ENCODE measurements around the gene RRP1. TPM values are rescaled to one million over a fixed set of nuclear protein-coding genes. Genes with fewer than 3 reads are reported as not detected.

RRP1 gene
- total and polyA plus RNA-seq, 9 of the 15 experiments (the other 6 are each of a cell fraction or from before 2014, with no cell fraction given) = 0.89 to 105 (median 51.6) TPM

DNA sequence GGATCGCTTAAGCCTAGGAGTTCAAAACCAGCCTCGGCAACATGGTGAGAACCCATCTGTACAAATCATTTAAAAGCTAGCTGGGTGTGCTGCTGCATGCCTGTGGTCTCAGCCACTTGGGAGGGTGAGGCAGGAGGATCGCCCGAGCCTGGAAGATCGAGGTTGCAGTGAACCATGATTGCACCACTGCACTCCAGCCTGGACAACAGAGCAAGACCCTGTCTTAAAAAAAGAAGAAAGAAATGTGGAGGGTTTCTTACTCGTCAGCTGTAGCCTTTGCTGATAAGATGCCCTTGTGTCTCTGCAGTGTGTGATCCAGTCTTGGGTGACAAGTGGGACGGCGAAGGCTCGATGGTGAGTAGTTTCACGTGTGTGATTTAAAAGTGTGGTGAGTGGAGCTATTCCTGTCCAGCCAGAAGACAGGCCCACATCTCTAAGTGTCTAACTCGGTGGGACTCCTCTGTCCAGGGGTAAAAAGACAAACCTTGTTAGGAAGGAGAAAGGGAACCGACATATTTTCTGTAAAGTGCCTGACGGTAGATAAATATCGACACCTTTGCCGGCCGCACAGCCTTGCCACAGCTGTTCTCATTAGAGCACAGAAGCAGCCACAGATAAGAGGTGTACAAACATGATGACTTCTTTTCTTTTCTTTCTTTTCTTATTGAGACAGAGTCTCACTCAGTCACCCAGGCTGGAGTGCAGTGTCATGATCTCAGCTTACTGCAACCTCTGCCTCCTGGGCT, 43.4 kb upstream of the RRP1 start (continued):
- no peak for TF ChIP-seq CTBP1 (IDR thresholded peaks at IDR 0.05; ENCODE audit: borderline replicate concordance)
- TF ChIP-seq, protein P1, sequence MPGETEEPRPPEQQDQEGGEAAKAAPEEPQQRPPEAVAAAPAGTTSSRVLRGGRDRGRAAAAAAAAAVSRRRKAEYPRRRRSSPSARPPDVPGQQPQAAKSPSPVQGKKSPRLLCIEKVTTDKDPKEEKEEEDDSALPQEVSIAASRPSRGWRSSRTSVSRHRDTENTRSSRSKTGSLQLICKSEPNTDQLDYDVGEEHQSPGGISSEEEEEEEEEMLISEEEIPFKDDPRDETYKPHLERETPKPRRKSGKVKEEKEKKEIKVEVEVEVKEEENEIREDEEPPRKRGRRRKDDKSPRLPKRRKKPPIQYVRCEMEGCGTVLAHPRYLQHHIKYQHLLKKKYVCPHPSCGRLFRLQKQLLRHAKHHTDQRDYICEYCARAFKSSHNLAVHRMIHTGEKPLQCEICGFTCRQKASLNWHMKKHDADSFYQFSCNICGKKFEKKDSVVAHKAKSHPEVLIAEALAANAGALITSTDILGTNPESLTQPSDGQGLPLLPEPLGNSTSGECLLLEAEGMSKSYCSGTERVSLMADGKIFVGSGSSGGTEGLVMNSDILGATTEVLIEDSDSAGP (CRISPR knock-in tag; IDR thresholded peaks at IDR 0.05) = no peak
- TF ChIP-seq CCNT2 (IDR thresholded peaks at IDR 0.05; ENCODE audit: borderline replicate concordance, extremely low read depth, insufficient read length, low read depth, low read length) = no peak
- no peak for TF ChIP-seq PTTG1 (tag; IDR thresholded peaks at IDR 0.05; ENCODE audit: low read depth)
- TF ChIP-seq COPS2 (conservative IDR thresholded peaks at IDR 0.05) = no peak
- TF ChIP-seq, protein P2, sequence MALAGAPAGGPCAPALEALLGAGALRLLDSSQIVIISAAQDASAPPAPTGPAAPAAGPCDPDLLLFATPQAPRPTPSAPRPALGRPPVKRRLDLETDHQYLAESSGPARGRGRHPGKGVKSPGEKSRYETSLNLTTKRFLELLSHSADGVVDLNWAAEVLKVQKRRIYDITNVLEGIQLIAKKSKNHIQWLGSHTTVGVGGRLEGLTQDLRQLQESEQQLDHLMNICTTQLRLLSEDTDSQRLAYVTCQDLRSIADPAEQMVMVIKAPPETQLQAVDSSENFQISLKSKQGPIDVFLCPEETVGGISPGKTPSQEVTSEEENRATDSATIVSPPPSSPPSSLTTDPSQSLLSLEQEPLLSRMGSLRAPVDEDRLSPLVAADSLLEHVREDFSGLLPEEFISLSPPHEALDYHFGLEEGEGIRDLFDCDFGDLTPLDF (CRISPR knock-in tag; IDR thresholded peaks at IDR 0.05) = no peak
- TF ChIP-seq, protein P3, sequence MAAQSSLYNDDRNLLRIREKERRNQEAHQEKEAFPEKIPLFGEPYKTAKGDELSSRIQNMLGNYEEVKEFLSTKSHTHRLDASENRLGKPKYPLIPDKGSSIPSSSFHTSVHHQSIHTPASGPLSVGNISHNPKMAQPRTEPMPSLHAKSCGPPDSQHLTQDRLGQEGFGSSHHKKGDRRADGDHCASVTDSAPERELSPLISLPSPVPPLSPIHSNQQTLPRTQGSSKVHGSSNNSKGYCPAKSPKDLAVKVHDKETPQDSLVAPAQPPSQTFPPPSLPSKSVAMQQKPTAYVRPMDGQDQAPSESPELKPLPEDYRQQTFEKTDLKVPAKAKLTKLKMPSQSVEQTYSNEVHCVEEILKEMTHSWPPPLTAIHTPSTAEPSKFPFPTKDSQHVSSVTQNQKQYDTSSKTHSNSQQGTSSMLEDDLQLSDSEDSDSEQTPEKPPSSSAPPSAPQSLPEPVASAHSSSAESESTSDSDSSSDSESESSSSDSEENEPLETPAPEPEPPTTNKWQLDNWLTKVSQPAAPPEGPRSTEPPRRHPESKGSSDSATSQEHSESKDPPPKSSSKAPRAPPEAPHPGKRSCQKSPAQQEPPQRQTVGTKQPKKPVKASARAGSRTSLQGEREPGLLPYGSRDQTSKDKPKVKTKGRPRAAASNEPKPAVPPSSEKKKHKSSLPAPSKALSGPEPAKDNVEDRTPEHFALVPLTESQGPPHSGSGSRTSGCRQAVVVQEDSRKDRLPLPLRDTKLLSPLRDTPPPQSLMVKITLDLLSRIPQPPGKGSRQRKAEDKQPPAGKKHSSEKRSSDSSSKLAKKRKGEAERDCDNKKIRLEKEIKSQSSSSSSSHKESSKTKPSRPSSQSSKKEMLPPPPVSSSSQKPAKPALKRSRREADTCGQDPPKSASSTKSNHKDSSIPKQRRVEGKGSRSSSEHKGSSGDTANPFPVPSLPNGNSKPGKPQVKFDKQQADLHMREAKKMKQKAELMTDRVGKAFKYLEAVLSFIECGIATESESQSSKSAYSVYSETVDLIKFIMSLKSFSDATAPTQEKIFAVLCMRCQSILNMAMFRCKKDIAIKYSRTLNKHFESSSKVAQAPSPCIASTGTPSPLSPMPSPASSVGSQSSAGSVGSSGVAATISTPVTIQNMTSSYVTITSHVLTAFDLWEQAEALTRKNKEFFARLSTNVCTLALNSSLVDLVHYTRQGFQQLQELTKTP (IDR thresholded peaks at IDR 0.05; ENCODE audit: low read depth in 1 of 2, partially characterized antibody in 2 of 2) = no peak
- TF ChIP-seq POU5F1 (IDR thresholded peaks at IDR 0.05; ENCODE audit: borderline replicate concordance, low read depth, low read length, partially characterized antibody) = no peak
- TF ChIP-seq CBX3 (IDR thresholded peaks at IDR 0.05; ENCODE audit: borderline replicate concordance in 1 of 2, low read length in 2 of 2) = no peak
- TF ChIP-seq CBFB (CRISPR knock-in tag; IDR thresholded peaks at IDR 0.05) = no peak
- no peak for TF ChIP-seq TBP (optimal IDR thresholded peaks at IDR 0.05; ENCODE audit: low read depth, low read length)
- TF ChIP-seq, protein P4, sequence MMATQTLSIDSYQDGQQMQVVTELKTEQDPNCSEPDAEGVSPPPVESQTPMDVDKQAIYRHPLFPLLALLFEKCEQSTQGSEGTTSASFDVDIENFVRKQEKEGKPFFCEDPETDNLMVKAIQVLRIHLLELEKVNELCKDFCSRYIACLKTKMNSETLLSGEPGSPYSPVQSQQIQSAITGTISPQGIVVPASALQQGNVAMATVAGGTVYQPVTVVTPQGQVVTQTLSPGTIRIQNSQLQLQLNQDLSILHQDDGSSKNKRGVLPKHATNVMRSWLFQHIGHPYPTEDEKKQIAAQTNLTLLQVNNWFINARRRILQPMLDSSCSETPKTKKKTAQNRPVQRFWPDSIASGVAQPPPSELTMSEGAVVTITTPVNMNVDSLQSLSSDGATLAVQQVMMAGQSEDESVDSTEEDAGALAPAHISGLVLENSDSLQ (IDR thresholded peaks at IDR 0.05) = no peak
- TF ChIP-seq MECOM (CRISPR knock-in tag; IDR thresholded peaks at IDR 0.05) = no peak
- TF ChIP-seq KLF10 (CRISPR knock-in tag; IDR thresholded peaks at IDR 0.05) = no peak
- no peak for TF ChIP-seq ZNF23 (CRISPR knock-in tag; IDR thresholded peaks at IDR 0.05)
- TF ChIP-seq ZNF644 (tag; IDR thresholded peaks at IDR 0.05; ENCODE audit: low read depth) = no peak
- TF ChIP-seq, protein P5, sequence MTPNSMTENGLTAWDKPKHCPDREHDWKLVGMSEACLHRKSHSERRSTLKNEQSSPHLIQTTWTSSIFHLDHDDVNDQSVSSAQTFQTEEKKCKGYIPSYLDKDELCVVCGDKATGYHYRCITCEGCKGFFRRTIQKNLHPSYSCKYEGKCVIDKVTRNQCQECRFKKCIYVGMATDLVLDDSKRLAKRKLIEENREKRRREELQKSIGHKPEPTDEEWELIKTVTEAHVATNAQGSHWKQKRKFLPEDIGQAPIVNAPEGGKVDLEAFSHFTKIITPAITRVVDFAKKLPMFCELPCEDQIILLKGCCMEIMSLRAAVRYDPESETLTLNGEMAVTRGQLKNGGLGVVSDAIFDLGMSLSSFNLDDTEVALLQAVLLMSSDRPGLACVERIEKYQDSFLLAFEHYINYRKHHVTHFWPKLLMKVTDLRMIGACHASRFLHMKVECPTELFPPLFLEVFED (CRISPR knock-in tag; conservative IDR thresholded peaks at IDR 0.05) = no peak
- no peak for TF ChIP-seq HDAC2 (IDR thresholded peaks at IDR 0.05)

All from K562 (cell line).